ENCODE results near the gene RAB11FIP5.

DNA sequence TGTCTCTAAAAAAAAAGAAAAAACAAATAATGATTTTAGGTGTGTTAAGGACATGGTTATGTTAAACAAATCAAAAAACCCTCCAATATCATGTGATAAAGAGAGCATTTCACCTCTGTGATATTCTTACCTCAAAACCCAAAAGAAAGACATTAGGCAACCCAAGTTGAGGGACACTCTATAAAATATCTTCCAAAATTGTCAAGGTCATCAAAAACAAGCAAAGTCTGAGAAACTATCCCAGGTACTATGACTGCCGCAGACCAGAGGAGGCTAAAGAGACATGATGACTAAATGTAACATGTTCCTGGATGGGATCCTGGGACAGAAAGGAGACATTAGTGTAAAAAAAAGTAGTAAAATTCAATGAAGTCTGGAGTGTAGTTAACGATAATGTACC, 45.7 kb downstream of the RAB11FIP5 start:
- TF ChIP-seq TAF1 (IDR thresholded peaks at IDR 0.05; ENCODE audit: low read depth, low read length) (no peak), POLR2A (IDR thresholded peaks at IDR 0.05; ENCODE audit: low read depth, low read length) (no peak), POU2F2 (IDR thresholded peaks at IDR 0.05; ENCODE audit: low read depth, low read length) (no peak), POLR2AphosphoS5 (IDR thresholded peaks at IDR 0.05; ENCODE audit: low read depth, low read length) (no peak), SPI1 (IDR thresholded peaks at IDR 0.05; ENCODE audit: low read depth, low read length) (no peak), PAX5 (IDR thresholded peaks at IDR 0.05; ENCODE audit: insufficient read depth, low read length, severe bottlenecking) (no peak)

Measured in GM12891 (cell line).